ENCODE data around the gene PET100. TPM values are rescaled to one million over a fixed set of nuclear protein-coding genes. Genes with fewer than 3 reads are reported as not detected.

PET100 gene
- total and polyA plus RNA-seq, 2 experiments from 2014 or later: 29.4 to 296 TPM

DNA sequence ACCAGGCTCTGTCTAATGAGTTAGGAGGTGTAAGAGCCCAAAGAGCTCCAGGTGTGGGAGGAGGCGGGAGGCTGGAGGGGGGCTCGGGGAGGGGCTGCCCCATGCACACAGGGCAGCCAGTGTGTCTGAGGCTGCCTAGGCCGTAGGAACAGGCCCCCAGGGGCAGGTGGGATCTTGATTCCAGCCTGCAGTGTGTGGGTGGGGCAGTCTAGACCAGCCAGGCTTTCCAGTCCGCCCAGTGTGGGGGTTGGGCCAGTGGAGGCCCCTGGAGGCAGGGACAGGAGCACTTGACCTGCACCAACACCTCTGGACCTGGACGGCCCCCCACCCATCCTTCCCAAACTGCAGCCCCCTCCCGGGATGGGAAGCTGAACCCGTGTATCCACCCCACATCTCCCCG lies 39.3 kb upstream of the PET100 start:
- TF ChIP-seq, protein P1, sequence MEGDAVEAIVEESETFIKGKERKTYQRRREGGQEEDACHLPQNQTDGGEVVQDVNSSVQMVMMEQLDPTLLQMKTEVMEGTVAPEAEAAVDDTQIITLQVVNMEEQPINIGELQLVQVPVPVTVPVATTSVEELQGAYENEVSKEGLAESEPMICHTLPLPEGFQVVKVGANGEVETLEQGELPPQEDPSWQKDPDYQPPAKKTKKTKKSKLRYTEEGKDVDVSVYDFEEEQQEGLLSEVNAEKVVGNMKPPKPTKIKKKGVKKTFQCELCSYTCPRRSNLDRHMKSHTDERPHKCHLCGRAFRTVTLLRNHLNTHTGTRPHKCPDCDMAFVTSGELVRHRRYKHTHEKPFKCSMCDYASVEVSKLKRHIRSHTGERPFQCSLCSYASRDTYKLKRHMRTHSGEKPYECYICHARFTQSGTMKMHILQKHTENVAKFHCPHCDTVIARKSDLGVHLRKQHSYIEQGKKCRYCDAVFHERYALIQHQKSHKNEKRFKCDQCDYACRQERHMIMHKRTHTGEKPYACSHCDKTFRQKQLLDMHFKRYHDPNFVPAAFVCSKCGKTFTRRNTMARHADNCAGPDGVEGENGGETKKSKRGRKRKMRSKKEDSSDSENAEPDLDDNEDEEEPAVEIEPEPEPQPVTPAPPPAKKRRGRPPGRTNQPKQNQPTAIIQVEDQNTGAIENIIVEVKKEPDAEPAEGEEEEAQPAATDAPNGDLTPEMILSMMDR (IDR thresholded peaks at IDR 0.05; ENCODE audit: poor library complexity): no peak
- no peak for TF ChIP-seq EZH2phosphoT487 (IDR thresholded peaks at IDR 0.05; ENCODE audit: low read depth, severe bottlenecking, unreplicated experiment)
- no peak for TF ChIP-seq EZH2 (IDR thresholded peaks at IDR 0.05; ENCODE audit: borderline replicate concordance)
- H2AFZ ChIP-seq: no peak overlapping the region
- 67% methylated on average over 6 of the region's 8 CpGs for WGBS (ENCODE audit: low lambda C conversion rate, missing lambda C conversion rate)
- H3K4me2 ChIP-seq: no peak overlapping the region
- no peak for DNase-seq (ENCODE audit: low spot score)
- no peaks in the 10 kb centered on the region for H3K9me2 ChIP-seq (replicated peaks; ENCODE audit: insufficient read depth)
- H4K20me1 ChIP-seq (ENCODE audit: insufficient read depth, poor library complexity, severe bottlenecking): no peaks in the 10 kb centered on the region
- H3K27me3 ChIP-seq: no peaks in the 10 kb centered on the region
- no peaks in the 10 kb centered on the region for H3K9me3 ChIP-seq (ENCODE audit: low read depth)
- H3K79me2 ChIP-seq: no peaks in the 10 kb centered on the region
- no peak overlapping the region for H3K27ac ChIP-seq
- no peaks in the 10 kb centered on the region for H3K36me3 ChIP-seq (replicated peaks; ENCODE audit: insufficient read depth, low read depth)
- H3K4me3 ChIP-seq: no peak overlapping the region
- H3K4me1 ChIP-seq (ENCODE audit: insufficient read depth): no peaks in the 10 kb centered on the region

DNA sequence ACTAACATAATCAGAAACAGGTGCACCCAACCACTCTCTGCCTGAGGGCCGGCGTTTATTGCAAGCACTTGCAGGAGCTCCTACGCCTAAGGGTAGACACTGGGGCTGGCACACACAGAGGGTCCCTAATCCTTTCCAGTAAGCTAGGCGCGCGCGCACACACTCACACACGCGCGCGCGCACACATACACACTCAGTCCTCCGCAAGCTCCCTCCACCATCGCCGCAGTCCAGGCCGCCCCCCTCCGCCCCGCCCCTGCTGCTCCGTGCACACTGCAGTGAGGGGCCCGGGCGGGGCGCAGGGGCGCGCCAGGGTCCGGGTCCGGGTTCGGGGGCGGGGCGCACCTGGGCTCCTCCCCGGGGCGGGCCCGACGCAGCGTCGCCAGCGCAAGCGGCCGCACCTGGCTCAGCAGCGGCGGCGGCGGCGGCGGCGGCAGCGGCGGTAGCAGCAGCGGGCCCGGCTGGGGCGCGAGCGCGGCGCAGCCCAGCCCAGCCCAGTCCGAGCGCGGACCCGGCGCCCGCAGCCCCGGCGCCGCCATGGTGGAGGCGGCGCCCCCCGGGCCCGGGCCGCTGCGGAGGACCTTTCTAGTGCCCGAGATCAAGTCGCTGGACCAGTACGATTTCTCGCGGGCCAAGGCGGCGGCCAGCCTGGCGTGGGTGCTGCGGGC lies 34.0 kb upstream of the PET100 start, which contains the start of gene CAMSAP3:
CAMSAP3 (plus strand) TSS at position 398 of the 668 bp plus-strand sequence; CDS start at position 538, 140 bp downstream.
- no peaks in the 10 kb centered on the region for H3K9me3 ChIP-seq (ENCODE audit: low read depth)
- WGBS (ENCODE audit: low lambda C conversion rate, missing lambda C conversion rate): under 1% methylated on average over 36 of the region's 78 CpGs
- H3K9me2 ChIP-seq (replicated peaks; ENCODE audit: insufficient read depth): no peaks in the 10 kb centered on the region
- DNase-seq (ENCODE audit: low spot score): peak; percentile 91
- H3K4me2 ChIP-seq: peak within 1 kb of the TSS; percentile 89
- peak within 1 kb of the TSS; percentile 67 for H3K4me3 ChIP-seq
- H2AFZ ChIP-seq: peak within 1 kb of the TSS; percentile 19
- peaks cover 25% of the 10 kb centered on the region for H4K20me1 ChIP-seq (ENCODE audit: insufficient read depth, poor library complexity, severe bottlenecking)
- no peaks in the 10 kb centered on the region for H3K27me3 ChIP-seq
- H3K4me1 ChIP-seq (ENCODE audit: insufficient read depth): peaks cover 5% of the 10 kb centered on the region
- H3K36me3 ChIP-seq (replicated peaks; ENCODE audit: insufficient read depth, low read depth): no peaks in the 10 kb centered on the region
- peak within 1 kb of the TSS; percentile 75 for H3K27ac ChIP-seq
- peaks cover 27% of the 10 kb centered on the region for H3K79me2 ChIP-seq
- TF ChIP-seq EZH2 (IDR thresholded peaks at IDR 0.05; ENCODE audit: borderline replicate concordance) (no peak), EZH2phosphoT487 (IDR thresholded peaks at IDR 0.05; ENCODE audit: low read depth, severe bottlenecking, unreplicated experiment) (no peak)
- TF ChIP-seq, protein P1 (IDR thresholded peaks at IDR 0.05; ENCODE audit: poor library complexity): no peak

DNA sequence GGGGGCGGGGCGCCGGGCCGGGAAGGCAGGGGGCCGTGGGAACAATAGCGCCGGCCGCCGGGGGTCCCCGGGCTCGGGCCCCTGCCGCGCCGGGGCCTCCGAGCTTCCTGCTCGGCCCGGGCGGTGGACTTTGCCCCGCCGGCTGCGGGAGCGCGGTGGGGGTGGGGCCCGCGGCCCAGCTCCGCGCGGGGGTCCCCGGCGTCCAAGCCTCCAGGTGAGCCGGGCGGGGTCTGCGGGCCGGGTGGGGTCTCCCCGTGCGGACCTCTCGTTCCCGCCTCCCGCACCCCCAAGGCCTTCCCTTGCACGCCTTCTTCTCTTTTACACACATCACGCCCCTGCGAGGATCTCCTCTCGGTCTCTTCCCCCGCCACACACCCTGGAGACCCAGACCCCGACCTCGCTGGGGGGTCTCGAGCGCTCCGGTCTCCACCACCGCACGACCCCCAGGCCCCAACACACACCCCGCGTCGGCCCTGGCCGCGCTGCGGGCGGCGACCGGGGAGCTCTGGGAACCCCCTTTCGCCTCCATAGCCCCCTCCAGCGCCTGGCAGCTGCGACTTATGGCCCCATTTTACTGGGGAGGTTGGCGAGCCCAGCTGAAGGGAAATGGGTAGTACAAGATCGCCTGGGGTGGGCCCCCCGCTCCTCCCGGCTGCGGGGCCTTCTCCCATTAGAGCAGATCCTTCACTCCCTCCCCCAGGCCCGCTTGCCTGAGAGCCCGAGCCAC lies 33.2 kb upstream of the PET100 start:
- peaks cover 5% of the 10 kb centered on the region for H3K4me1 ChIP-seq (ENCODE audit: insufficient read depth)
- no peaks in the 10 kb centered on the region for H3K9me3 ChIP-seq (ENCODE audit: low read depth)
- no peak overlapping the region for H2AFZ ChIP-seq
- 4% methylated on average over 28 of the region's 70 CpGs for WGBS (ENCODE audit: low lambda C conversion rate, missing lambda C conversion rate)
- H3K27me3 ChIP-seq: no peaks in the 10 kb centered on the region
- peak overlapping the region; percentile 67 for H3K4me3 ChIP-seq
- no peak for TF ChIP-seq EZH2phosphoT487 (IDR thresholded peaks at IDR 0.05; ENCODE audit: low read depth, severe bottlenecking, unreplicated experiment)
- TF ChIP-seq, protein P1 (IDR thresholded peaks at IDR 0.05; ENCODE audit: poor library complexity): no peak
- no peak for TF ChIP-seq EZH2 (IDR thresholded peaks at IDR 0.05; ENCODE audit: borderline replicate concordance)
- peaks cover 32% of the 10 kb centered on the region for H4K20me1 ChIP-seq (ENCODE audit: insufficient read depth, poor library complexity, severe bottlenecking)
- H3K79me2 ChIP-seq: peaks cover 34% of the 10 kb centered on the region
- no peaks in the 10 kb centered on the region for H3K9me2 ChIP-seq (replicated peaks; ENCODE audit: insufficient read depth)
- DNase-seq (ENCODE audit: low spot score): peak; percentile 73
- no peaks in the 10 kb centered on the region for H3K36me3 ChIP-seq (replicated peaks; ENCODE audit: insufficient read depth, low read depth)
- H3K27ac ChIP-seq: peak overlapping the region; percentile 75
- H3K4me2 ChIP-seq: peak overlapping the region; percentile 89
